A172 (cell line): ENCODE results near the gene PRKRIP1. TPM values are rescaled to one million over a fixed set of nuclear protein-coding genes. Genes with fewer than 3 reads are reported as not detected.
"Not testable (repeated sequence)": the region's sequence is repeated elsewhere in the genome, so short reads cannot be mapped to it uniquely, and the experiment has no call there.

Experiments used
- DNase-seq: peaks from one replicate; pipeline ENCODE4 v3.0.0-alpha.2; 2015; ENCODE audit warnings: low spot score
- total RNA-seq: library from RNA; depleted of rRNA; stranded (reverse); fragments of >200 nt; shearing (Covaris generic); gene quantifications from 2 replicates; pipeline ENCODE4 v1.2.3, GENCODE V29; 2014; rRNA removed

PRKRIP1 gene, protein sequence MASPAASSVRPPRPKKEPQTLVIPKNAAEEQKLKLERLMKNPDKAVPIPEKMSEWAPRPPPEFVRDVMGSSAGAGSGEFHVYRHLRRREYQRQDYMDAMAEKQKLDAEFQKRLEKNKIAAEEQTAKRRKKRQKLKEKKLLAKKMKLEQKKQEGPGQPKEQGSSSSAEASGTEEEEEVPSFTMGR
- total RNA-seq = 27.1 and 33.5 TPM in 2 replicates

GRCh38 chr7:102395873-102396709, at the start of gene PRKRIP1:
PRKRIP1 (plus strand) TSS chr7:102396363; CDS start chr7:102396412, 49 bp downstream.
- DNase-seq = peak; percentile 94

- not testable (repeated sequence) for DNase-seq
Observed at GRCh38 chr7:102346983-102347382, 49.2 kb upstream of the PRKRIP1 start.

- DNase-seq = not testable (repeated sequence)
Observed at GRCh38 chr7:102356344-102356743, 39.8 kb upstream of the PRKRIP1 start, which contains the start of gene SPDYE6. SPDYE6 (minus strand) TSS chr7:102356444; CDS start chr7:102356023, 421 bp downstream.

- DNase-seq = peak; percentile 98
Observed at GRCh38 chr7:102363549-102364393, 32.4 kb upstream of the PRKRIP1 start.

DNA sequence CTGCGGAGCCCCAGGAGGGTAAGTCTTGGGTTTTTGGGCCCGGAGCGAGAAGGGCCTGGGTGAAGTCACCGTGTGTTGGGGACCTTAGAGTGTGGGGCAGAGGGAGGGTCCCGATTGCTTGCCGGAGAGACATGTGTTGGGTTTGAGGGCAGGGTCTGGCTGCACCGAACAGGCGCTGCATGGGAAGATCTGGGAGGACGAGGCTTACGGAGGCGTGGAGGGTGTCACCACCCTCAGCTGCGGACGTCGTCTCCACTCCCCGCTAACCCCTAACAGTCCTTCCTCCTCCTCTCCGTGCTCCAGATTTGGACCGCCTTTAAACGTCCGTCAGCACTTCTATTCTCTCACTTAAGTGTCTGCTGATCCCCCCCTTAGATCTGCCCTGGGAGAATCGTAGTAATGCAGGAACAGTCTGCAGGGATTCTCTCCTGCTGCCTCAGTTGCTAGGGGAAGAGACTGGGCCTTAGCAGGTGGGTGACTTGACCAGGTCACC, 31.7 kb upstream of the PRKRIP1 start:
- DNase-seq = not testable (repeated sequence)

DNA sequence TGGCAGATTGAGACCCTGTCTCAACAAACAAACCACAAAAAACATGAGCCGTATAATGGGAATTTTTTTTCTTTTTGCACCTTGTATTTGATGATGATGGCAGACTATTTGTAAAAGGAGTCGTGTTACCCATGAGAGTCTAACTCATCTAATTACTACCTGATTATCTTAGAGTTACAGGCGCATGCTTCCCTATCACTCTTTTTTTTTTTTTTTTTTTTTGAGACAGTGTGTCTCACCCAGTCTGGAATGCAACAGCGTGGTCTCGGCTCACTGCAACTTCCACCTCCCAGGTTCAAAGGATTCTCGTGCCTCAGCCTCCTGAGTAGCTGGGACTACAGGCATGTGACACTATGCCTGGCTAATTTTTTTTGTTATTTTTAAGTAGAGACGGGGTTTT, 30.8 kb upstream of the PRKRIP1 start:
- not testable (repeated sequence) for DNase-seq

GRCh38 chr7:102370038-102370437, 26.1 kb upstream of the PRKRIP1 start:
- not testable (repeated sequence) for DNase-seq

DNA sequence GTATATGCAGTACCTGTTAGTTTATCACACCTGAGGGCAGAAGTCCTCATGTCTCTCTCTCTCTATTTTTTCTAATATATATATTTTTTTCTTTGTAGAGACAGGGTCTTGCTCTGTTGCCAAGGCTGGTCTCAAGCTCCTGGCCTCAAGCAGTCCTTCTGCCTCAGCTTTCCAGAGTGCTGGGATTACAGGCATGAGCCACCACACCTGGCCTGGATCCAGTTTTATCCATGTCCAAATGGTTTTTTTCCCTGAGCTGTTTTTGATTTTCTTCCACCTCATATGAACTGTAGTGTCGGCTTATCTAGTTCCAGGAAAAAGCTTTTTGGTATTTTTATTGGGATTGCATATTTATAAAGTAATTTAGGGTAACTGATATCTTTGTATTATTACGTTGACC, 23.4 kb upstream of the PRKRIP1 start:
- DNase-seq = not testable (repeated sequence)

DNA sequence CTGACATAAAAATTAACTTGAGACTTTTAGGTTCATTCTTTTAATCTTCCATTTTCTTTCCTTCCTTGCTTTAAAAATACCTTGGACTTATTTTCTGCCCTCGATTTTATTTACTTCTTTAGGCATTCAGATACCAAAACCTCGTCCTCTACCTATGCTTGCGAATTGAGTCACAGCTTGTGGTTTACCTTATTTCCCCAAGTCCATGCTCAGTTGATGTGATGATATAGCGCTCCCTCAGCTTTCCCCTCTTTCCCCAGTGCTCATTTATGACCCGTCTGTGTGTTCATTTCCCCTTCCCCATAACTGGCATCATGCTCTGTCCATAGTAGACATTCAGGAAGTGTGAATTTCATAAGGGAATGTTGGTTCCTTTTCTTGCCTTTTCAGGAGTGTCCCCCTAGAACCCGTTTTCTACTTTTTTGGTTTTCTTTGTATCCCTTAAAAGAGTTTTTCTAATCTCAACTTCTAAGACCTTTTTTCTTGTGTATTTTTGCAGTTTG, 19.1 kb upstream of the PRKRIP1 start:
- no peak for DNase-seq

GRCh38 chr7:102380837-102381236, 15.3 kb upstream of the PRKRIP1 start:
- DNase-seq = not testable (repeated sequence)

DNA sequence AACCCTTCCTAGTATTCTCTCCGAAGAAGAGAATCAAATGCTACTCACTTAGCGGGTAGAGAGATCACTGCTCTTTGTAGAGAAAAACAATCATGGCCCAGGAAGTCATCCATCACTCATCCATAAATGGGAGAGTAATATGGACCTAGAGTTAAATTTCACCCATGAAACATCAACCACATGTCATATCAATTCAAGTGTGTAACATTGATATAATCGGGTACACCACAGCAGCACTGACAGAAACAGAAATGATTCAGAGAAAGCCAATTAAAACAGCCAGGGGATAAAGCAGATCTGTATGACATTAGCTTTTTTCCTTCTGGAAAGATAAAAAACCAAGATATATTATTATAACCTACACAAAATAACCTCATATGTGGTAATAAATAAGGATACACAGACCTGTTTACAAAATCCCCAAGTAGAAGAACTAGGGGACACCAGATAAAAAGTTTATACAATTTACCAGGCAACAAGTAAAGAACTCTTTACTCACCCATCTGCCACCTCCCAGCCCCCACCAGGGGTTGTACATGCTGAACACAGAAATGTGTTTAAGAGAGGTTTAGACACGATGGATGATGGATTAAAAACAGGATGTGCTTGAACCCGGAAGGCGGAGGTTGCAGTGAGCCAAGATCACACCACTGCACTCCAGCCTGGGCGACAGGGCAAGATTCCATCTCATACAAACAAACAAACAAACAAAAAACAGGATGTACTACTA, 14.3 kb upstream of the PRKRIP1 start:
- DNase-seq = not testable (repeated sequence)

DNA sequence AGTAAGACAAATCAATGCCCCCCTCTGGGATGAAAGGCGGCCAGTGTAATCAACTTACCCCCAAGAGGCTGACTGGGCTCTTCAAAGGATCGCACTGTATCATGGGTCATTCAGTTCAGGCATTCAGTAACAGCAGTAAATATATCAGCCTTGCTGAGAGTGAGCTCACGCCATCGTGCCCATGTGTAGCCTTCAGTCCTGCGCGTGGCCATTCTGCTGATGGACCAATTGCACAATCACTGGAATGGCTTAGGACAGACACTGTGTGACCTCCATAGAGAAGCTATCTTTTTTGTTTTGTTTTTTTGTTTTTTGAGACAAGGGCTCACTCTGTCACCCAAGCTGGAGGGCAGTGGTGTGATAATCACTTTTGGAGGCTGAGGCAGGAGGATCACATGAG, 9.1 kb upstream of the PRKRIP1 start:
- no peak for DNase-seq

DNA sequence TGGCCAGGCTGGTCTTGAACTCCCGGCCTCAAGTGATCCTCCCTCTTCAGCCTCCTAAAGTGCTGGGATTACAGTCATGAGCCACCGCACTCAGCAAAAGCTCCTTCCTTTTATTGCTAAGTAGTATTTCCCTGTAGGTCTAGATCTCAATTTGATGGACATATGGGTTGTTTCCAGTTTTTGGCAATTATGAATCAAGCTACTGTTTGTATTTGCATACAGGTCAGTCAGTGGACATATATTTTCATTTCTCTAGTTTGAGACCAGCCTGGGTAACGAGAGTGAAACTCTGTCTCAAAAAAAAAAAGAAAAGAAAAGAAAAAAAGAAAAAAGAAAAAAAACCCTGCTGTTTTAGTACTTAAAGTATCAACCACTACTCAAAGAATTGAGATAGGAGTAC, 6.4 kb upstream of the PRKRIP1 start:
- DNase-seq = no peak

GRCh38 chr7:102390697-102391484, 5.3 kb upstream of the PRKRIP1 start:
- DNase-seq = peak; percentile 69

- DNase-seq = no peak
Observed at GRCh38 chr7:102392330-102392729, 3.8 kb upstream of the PRKRIP1 start.

GRCh38 chr7:102393467-102393866, 2.7 kb upstream of the PRKRIP1 start:
- DNase-seq = peak; percentile 93

- no peak for DNase-seq
Observed at GRCh38 chr7:102395592-102395872, 631 bp upstream of the PRKRIP1 start.

- DNase-seq = no peak
Observed at GRCh38 chr7:102396710-102397019, 502 bp downstream of the PRKRIP1 start.

DNA sequence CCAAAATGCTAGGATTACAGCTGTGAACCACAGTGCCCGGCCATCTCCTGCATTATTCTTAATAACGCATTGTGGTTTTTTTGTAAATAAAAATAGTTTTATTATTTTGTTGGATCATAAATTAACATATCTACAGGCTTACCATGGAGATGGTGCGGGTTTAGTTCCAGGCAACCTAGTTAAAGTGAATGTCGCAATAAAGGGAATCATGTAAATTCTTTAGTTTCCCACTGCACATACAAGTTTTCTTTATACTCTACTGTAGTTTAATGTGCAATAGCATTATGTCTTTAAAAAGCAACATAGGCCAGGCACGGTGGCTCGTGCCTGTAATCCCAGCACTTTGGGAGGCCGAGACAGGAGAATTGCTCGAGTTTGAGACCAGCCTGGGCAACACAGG, 2.4 kb downstream of the PRKRIP1 start:
- no peak for DNase-seq

- no peak for DNase-seq
Observed at GRCh38 chr7:102400360-102400759, 4.2 kb downstream of the PRKRIP1 start.

DNA sequence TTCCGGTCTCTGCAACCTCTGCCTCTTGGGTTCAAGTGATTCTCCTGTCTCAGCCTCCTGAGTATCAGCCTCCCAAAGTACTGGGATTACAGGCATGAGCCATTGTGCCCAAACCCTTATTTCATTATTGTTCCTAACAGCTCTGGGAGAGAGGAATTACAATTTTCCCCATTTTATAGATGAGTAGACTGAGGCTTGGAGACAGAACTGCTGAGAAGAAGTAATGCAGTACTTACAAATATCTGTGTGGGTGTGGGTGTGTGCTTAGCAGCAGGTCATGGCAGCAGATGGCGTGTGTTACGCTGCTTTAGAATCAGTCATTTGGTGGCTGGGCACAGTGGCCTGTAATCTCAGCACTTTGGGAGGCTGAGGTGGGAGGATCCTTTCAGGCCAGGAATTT, 7.4 kb downstream of the PRKRIP1 start:
- no peak for DNase-seq
